ENCODE measurements around the gene GIPC3.

Gene GIPC3

GRCh38 chr19:3585301-3586126 lies at the start of gene GIPC3:
Gene GIPC3, plus strand, starts transcription at chr19:3585478. Its CDS starts 120 bp downstream, at chr19:3585598.
- DNase-seq (ENCODE audit: low read depth) = no peak

GRCh38 chr19:3535563-3535965 lies 49.7 kb upstream of the GIPC3 start:
- DNase-seq (ENCODE audit: low read depth) = no peak

- no peak for DNase-seq (ENCODE audit: low read depth)
These were observed 49.3 kb upstream of the GIPC3 start for GRCh38 chr19:3535981-3536380.

GRCh38 chr19:3536429-3537100 lies 48.7 kb upstream of the GIPC3 start:
- DNase-seq (ENCODE audit: low read depth) = no peak

- DNase-seq (ENCODE audit: low read depth) = no peak
These were observed 48.2 kb upstream of the GIPC3 start for GRCh38 chr19:3537101-3537437.

- no peak for DNase-seq (ENCODE audit: low read depth)
These were observed 47.6 kb upstream of the GIPC3 start for GRCh38 chr19:3537438-3538240.

GRCh38 chr19:3538258-3538929 lies 46.9 kb upstream of the GIPC3 start:
- no peak for DNase-seq (ENCODE audit: low read depth)

- no peak for DNase-seq (ENCODE audit: low read depth)
These were observed 46.1 kb upstream of the GIPC3 start, which contains the start of gene TEKTIP1 for GRCh38 chr19:3538965-3539755. Gene TEKTIP1, plus strand, starts transcription at chr19:3539174. Its CDS starts 4 bp downstream, at chr19:3539178.

GRCh38 chr19:3539756-3540118 lies 45.5 kb upstream of the GIPC3 start:
- no peak for DNase-seq (ENCODE audit: low read depth)

GRCh38 chr19:3543150-3544057 lies 41.9 kb upstream of the GIPC3 start:
- DNase-seq (ENCODE audit: low read depth) = no peak

- no peak for DNase-seq (ENCODE audit: low read depth)
These were observed 41.3 kb upstream of the GIPC3 start for GRCh38 chr19:3544058-3544376.

GRCh38 chr19:3544742-3545668 lies 40.3 kb upstream of the GIPC3 start:
- peak; percentile 66 for DNase-seq (ENCODE audit: low read depth)

- no peak for DNase-seq (ENCODE audit: low read depth)
These were observed 39.6 kb upstream of the GIPC3 start for GRCh38 chr19:3545669-3546034.

GRCh38 chr19:3546119-3546518 lies 39.2 kb upstream of the GIPC3 start:
- no peak for DNase-seq (ENCODE audit: low read depth)

GRCh38 chr19:3547301-3547731 lies 38.0 kb upstream of the GIPC3 start:
- DNase-seq (ENCODE audit: low read depth) = no peak

- DNase-seq (ENCODE audit: low read depth) = no peak
These were observed 37.5 kb upstream of the GIPC3 start for GRCh38 chr19:3547767-3548282.

GRCh38 chr19:3548606-3549005 lies 36.7 kb upstream of the GIPC3 start:
- no peak for DNase-seq (ENCODE audit: low read depth)

- no peak for DNase-seq (ENCODE audit: low read depth)
These were observed 35.5 kb upstream of the GIPC3 start for GRCh38 chr19:3549816-3550215.
